Activated CD4-positive, alpha-beta T cell treated with anti-CD3 and anti-CD28 coated beads for 4 hours (primary cell): Measurements from ENCODE around the gene OR2T5.
A peak's percentile ranks its signal among the peaks of the same experiment; 100 is the strongest.
"Not testable (repeated sequence)": the region's sequence is repeated elsewhere in the genome, so short reads cannot be mapped to it uniquely, and the experiment has no call there.

Experiments
- DNase-seq, 2 donors: peaks; one replicate each; pipeline ENCODE4 v3.0.0-alpha.2; 2020

The OR2T5 gene, protein sequence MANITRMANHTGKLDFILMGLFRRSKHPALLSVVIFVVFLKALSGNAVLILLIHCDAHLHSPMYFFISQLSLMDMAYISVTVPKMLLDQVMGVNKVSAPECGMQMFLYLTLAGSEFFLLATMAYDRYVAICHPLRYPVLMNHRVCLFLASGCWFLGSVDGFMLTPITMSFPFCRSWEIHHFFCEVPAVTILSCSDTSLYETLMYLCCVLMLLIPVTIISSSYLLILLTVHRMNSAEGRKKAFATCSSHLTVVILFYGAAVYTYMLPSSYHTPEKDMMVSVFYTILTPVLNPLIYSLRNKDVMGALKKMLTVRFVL

DNA sequence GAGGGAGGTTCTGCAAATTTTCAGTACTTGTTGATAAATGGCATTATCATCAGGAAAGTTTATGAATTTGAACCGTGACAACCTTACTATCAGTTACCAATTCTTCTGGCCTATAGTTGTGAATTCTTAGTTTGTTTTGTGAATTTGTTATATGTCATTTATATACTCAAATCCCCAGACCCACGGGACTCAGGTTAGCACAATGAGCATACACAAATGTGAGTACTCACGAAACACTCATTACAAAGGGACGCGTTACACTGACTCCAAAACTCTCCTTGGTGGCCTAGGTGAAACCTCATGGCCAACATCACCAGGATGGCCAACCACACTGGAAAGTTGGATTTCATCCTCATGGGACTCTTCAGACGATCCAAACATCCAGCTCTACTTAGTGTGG is at the start of gene OR2T5:
TSS of gene OR2T5 (plus strand) at position 301 of the 400 bp plus-strand sequence. CDS start at position 301, 0 bp downstream.
- DNase-seq = not testable (repeated sequence)

DNA sequence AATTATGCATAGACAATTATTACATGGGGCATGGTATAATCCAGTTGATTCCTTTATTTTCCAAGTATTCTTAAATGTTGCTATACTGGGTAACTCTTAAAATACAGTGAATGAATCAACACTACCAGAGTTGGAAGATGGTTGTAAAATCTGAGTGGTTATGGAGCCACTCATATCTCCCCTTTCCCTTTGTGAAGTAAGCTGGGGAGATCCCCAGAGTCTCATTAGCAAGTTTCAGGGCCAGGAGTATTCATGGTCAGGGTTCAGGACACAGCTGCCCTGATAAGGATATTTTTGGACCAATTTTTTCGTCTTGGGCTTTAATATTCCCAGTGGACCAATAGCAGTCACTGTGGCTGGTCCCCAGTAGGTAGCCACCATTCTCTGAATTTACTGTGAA is 49.7 kb upstream of the OR2T5 start:
- DNase-seq = not testable (repeated sequence)

DNA sequence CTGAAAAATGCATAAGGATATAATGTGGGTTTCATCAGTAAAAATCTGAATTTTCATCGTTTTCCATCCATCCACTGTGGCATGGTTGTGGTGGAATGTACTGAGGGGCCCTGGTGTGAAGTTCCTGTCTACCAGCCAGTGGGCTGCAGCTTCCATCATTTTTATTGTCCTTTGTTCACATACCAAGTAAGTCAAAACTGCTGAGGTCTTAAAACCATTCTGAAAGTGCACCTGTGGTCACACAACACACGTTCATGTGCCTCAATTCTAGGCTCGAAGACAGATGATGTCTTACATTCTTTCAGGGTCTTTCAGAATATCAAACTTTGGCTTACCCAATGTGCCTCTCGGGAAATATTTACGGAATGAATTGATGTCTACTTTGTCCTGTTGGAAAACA is 49.1 kb upstream of the OR2T5 start:
- not testable (repeated sequence) for DNase-seq

DNA sequence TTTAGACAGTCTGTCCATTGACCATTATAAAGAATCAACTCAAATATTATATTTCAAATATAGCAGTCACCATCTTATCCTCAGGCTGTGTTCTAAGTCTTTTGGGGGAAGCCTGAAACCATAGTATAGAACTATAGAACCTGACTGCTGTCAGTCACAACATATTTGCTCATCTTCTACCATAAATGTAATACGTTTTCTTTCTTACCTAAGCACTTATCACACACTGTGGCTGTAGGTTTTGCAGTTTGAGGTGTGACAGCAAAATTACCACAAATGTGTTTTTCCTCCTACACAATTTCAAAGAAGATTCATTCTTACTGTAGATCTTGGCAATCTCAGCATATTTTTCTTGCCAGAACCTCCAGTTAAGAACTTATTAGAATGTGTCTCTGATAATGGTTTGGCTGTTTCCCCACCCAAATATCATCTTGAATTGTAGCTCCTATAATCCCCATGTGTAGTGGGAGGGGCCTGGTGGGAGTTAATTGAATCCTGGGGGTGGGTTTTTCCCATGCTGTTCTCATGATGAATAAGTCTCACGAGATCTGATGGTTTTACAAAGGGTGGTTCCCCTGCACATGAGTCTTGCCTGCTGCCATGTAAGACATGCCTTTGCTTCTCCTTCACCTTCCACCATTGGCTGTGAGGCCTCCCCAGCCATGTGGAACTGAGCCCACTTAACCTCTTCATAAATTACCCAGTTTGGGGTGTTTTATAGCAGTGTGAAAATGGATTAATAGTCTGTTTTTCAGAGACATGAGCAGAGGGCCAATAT is 45.7 kb upstream of the OR2T5 start:
- not testable (repeated sequence) for DNase-seq

DNA sequence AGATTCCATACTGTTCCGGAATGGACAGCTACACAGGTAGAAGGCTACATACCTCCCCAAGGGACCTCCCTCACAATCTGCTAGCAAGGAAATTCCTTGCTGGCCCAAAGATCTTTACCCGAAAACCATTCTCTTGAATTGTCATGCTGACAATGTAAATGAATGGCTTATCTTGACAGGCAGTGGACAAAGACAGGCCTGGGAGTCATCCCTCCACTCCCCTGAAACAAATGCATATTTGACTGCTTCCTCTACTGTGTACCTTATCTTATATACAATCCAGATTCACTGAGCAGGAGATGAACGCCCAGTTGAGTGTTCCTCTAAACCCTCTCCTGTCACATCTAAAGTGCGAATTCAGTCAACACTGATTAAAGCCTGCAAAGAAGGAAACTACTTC is 43.8 kb upstream of the OR2T5 start:
- DNase-seq = not testable (repeated sequence)

DNA sequence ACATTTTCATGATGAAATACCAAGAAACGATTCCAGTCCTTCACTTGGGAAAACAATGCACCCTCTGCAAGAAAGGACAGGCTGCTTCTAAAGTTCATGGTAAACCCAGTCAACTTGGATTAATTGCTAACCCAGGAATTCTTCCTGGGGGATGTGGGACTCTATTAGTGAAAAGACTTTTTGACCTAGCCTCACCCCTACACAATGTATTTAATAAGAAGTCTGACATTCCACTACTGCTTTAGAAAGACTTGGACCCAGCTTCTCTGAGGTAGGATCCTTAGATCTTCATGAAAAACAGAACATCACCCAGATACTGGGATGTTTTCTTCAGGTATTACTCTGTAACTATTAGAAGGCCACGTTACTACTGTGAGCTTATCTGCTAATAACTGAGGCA is 43.0 kb upstream of the OR2T5 start, which contains the start of gene OR2T2:
TSS of gene OR2T2 (plus strand) at position 239 of the 400 bp plus-strand sequence. CDS start 7,161 bp downstream, outside the sequence.
- not testable (repeated sequence) for DNase-seq

DNA sequence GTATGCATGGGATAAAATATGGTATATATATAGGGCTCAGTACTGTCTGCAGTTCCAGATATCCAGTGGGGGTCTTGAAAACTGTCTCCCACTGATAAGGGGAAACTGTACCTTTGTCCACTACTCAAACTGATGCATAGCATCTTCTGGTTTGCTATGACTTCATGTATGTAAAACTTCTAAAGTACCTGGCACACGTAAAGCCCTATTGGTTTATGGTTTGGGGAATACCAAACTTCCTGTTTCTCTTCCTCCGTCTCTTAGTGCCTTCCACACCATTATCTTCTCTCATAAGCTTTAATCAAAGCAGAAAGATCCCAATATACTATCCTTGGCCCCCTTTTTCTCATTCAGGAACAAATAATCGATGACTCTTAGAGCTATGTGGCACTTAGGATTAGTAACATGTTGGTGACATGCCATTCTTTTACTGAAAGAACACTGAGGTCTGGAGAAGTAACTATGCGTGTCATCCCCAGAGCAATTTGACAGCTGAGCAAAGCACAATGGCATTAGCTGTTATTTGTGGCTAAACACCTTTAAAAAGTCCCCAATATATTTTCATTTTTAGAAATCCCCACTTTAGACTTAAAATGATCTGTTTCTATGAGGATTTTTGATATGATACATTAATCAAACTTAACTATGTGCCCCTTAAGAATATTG is 39.8 kb upstream of the OR2T5 start:
- not testable (repeated sequence) for DNase-seq

DNA sequence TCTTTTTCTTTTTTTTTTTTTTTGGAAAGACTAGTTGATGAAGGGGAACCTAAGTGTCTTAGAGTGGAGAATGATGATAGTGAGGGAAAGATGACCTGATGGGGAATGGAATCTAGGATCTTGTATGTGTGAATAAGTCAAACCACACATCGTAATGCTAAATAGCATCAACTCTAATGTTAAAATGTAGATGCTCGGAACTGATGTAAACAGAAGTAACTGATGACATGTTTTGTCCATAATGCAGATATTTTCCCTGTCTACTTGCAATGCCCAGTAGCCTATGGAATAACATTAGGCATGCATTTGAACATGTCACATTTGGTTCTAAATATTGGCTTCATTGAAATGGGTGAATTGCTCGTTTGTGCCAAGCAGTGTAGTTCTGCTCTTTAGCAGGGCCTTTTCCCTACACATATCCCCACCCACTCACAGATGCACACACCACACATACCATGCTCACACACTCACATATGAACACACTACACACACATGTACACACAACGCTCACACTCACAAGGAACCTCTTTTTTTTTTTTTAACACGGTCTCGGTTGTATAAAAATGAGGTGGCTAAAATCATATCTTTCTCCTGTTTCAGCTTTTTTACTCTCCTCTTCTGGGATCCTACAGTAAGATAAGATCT is 38.4 kb upstream of the OR2T5 start:
- DNase-seq = not testable (repeated sequence)

DNA sequence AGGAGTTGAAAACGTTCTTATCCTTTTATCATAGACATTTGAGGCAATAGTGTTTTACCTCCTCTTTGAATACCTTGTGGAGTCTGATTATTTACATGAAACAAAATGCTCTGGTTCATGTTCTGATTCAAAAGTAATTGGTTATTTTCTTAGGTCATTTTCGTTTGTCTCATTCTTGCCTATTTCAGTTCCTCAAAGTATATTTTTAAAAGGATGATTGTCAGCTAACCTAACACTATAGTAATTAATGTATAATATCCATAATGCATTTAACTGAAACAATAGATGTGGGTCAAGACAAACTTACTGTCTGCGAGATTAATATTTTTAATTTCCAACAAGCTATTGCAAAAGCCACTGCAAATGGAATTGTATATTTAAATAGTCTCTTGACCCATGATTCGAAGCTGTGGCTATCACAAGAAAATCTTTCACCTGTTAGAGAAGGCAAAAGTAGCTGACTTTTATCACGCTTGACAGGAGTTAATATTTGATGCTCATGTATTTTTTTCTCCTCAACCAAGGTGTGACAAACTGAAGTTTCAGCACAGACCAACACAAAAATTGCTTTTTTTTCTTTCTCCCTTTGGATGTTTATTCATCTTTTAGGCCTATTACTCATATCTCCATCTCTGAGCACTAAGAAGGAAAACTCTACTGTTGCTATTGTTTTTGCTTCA is 37.8 kb upstream of the OR2T5 start:
- not testable (repeated sequence) for DNase-seq

DNA sequence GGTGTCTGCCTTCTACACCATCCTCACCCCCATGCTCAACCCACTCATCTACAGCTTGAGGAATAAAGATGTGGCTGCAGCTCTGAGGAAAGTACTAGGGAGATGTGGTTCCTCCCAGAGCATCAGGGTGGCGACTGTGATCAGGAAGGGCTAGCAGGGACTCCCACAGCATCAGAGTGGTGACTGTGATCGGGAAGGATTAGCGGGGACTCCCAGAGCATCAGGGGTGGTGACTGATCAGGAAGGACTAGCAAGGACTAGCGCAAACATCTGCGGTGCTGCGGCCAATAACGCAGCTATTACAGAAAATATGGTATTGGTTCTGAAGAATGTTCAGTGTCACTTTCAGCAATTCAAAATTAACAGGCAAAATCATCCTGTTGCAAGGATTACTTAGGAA is 34.8 kb upstream of the OR2T5 start:
- DNase-seq = not testable (repeated sequence)

DNA sequence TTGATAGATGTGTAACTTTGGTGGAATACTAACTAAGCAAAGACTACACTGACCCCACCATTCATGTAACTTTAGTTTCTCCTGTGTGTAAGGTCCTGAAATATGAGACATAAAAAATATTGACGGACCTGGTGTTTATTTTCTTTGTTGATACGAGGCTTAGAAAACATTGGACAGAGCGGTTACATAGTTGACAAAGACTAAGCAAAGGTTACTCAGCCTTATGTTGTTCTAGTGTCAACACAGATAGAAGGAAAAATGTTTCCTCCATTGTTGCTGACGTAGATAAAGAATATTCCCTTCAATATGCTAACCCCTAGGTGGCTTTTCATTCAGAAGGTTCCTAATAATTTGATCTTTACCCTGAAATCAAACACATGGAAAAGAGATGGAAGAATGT is 33.3 kb upstream of the OR2T5 start:
- not testable (repeated sequence) for DNase-seq

DNA sequence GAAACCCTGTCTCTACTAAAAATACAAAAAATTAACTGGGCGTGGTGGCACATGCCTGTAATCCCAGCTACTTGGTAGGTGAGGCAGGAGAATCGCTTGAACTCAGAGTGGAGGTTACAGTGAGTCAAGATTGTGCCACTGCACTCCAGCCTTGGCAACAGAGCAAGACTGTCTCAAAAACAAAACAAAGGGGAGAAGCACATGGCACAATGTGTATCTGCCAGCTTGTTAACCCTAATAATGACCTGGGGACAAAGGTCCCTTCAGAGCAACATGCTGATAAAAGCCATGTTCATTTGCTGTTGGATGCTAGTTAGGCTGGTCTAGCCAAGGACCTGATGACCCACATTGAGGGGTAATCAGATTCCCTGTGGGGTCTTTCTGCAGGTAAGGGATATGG is 31.8 kb upstream of the OR2T5 start:
- DNase-seq = not testable (repeated sequence)

DNA sequence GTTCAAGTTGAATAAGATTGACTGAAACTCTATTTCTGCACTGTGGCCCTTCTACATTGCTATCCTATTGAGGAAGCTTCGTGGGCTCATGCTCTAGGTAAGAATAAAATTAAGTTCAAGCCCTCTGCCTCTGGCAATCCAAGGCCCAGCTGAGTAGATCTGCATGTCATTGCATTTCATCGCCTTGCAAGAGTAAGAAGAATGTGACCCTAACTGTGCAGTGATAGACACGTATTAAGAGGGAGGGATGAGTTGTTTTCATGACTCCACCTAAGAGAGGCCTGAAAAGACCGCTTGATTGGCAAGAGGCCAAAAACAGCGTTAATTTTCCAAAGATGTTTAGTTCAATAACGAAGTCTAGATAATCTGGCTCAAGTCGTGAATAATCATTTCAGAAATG is 29.3 kb upstream of the OR2T5 start:
- not testable (repeated sequence) for DNase-seq

DNA sequence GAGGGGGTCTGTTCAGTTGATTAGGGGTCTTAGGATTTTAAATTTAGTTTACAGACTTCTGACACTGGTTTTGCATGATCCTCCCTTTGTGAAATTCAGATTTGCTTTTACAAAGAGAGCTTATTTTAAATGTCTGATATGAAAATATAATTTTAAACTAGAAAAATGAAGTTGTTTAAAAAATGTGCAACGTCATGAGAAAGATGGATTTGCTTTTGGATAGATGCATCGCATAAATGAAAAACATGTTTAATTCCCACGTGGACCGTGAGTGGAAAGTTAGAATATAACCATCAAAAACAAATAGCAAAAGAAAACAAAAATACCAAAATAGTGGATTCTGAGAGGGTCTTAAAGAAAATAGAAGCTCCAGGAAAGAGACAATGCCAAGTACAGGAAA is 17.2 kb upstream of the OR2T5 start:
- no peak for DNase-seq

DNA sequence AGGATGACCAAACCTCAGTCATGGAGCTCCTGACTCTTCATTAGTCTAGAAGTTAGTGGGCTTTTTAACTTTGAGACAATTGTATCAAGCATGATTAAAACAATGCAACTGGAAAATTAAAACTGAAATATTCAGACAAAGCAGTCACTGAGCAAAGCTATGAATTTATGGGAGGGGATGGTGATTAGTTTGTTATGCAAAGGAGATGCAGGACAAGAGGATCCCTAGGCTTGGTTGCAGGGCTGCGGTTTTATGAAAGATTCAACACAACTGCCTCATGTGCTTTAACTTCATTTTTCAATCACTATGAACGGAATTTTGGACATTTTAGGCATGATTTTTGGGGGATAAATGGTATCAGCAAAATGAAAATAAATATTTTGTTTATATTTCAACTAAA is 16.3 kb upstream of the OR2T5 start:
- DNase-seq = not testable (repeated sequence)

DNA sequence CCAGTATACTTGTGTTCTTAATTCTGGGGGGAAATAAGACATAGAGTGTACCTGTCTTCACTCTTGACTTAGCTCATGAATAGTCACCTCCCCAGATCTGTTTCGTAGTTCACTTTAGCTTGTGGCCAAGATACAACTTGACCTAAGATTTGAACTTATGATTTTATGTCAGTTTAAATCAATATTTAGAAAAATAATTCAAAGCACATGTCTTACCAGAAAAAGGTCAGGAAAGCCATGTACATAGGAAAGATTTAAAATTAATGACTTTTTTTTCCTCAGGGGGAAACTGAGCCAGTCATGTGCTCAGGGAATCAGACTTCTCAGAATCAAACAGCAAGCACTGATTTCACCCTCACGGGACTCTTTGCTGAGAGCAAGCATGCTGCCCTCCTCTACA is 15.3 kb upstream of the OR2T5 start, which contains the start of gene OR2T3:
TSS of gene OR2T3 (plus strand) at position 301 of the 400 bp plus-strand sequence. CDS start at position 301, 0 bp downstream.
- not testable (repeated sequence) for DNase-seq

DNA sequence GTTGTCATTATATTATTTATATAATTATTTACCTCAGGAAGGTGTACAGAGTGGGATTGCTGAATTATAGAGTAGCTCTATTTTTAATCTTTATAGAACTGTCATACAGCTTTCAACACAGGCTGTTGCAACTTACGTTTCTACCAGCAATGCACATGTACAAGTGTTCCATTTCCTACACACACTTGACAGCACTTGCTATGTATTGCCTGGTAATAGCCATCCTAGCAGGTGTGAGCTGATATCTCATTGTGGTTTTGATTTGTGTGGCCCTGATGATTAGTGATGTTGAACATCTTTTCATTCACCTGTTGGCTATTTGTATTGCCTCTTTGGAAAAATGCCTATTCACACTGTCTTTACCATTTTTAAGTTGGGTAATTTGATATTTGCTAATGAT is 12.7 kb upstream of the OR2T5 start:
- not testable (repeated sequence) for DNase-seq

DNA sequence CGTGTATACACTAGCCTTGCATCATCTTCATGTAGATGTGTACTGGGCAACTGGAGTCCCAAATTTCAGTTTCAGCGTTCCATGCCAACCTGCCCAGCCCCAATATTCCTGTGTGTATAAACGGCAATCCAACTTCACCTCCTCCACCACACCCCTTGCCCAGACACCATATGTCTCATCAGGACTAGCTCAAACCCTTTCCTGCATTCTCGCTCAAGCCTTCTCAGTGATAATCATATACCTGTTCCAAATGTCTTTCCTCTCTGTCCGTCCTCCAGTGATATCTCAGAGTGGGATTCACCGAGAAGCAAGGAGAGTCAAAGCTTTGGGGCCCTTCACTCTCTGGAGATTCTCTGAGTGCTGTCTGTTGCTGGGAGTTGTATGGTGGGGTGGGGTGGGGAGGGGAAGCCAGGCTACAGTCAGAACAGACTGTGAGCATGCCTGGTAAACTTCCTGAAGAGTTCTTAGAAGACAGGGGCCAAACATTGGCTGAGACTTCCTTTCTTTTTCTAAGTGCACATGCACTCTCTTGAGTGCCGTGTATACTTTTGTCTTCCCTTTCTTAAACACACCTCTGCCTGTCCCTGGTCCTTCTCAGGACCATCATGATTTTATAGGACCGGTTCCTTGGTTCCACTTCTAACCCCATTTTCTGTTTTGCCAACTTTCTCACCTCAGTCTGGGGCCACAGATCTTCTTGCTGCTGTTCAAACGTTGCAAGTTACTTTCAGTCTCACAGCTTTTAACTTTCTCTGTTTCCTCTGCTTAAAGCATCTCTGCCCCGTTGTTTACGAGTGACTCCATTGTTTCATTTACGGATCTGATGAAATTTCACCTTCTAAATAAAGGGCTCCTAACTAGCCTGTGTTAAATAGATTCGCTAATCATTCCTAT is 6.5 kb upstream of the OR2T5 start:
- DNase-seq = peak in 1 of 2 donors; percentile 9

DNA sequence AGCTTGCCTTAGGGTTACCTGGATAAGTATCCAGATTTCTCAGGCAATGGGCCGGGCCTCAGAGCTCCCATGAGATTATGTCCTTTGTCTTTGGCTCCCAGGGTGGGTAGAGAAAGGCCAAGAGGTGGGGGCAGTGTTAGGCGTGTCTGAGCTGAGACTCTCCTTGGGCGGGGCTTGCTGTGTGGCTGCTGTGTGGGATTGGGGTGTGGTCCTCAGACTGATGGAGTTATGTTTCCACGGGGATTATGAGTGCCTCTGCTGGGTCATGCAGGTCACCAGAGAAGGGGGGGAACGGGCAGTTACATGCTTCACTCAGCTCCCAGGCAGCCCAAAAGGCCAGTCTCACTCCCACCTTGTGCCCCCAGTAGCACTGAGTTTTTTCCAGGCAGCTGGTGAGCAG is 8.3 kb downstream of the OR2T5 start:
- not testable (repeated sequence) for DNase-seq

DNA sequence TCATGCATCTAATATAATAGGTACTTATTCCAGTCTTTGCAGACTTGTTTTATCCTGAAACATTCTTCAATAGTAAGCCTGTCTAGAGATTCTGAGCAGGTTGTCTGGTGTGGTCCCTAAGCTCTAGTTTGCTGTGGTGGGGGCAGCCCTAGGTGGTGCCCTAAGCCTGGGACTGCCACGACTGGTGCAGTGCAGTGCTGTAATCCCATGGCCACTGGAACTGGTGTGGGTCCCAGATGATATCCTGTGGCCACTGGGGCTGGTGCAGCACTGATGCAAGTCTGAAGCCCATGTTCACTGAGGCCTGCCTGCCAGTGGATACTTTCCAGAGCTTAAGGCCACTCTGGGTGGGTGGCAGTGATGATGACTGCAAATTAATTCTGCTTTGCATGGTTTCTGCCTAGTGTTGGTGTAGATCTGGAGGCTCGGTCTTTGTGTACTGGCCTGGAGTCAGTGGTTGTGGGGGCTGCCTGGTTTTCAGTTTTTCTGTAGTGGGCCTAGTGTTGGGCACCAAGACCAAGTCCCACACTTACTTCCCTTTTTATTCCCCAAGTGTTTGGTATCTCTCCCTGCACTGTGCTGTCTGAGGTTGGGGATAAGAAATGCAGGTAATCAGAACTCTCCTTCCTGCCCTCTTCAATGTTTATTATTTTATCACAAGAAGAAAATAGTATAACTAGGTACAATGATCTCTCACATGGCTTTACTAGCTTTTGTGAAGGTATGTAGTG is 12.1 kb downstream of the OR2T5 start:
- DNase-seq = not testable (repeated sequence)
